22Rv1 (cell line): ENCODE results near the gene TMUB2.
A peak's percentile ranks its signal among the peaks of the same experiment; 100 is the strongest.

Experiments used
- H3K27ac ChIP-seq: fragments of 450-650 bp; 2 replicates; pipeline ENCODE4 v1.5.1; 2017
- ZFX ChIP-seq: fragments of 450-650 bp; IDR thresholded peaks from 2 replicates; pipeline ENCODE4 v1.6.1; 2017; ENCODE audit warnings: antibody characterized with exemption, borderline replicate concordance
- TF ChIP-seq, protein P1 (sequence below): fragments of 450-650 bp; IDR thresholded peaks from 2 replicates; pipeline ENCODE4 v1.5.1; 2017; ENCODE audit warnings: mild to moderate bottlenecking

TMUB2 gene

DNA sequence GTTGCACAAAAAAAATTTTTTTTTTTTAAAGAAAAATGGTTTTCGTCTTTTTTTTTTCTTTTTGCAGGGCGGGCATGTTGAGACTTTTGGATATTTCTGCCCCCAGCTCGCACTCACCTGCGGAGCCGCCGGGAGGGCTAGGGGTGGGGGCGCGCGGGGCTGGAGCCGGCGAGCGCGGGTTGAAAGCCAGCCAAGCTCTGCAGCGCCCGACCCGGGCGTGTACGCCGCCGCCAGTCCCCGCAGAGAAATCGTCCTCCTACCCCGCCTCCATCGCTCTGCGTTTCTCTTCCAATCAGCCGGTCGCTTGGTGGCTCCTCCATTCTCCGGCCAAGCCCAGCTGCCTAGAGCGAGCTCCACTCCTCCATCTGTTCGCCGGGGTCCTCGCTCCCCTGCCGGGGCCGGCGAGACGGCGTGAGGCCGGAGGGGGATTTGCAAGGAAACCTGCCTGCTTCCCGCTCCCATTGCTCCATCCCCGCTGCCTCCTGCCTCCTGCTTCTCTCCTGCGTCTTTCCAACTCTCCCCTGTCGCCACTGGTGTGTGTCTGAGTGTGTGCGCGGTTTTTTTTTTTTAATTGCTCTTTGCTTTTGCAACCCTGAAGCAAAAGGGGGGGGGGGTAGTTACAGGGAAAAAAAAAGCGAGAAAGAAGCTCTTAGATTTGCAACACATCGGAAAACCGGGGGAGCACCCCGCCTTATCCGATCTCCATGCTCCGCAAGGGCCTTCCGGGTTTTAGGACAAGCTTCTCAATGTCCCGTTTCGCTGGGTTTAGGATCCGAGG, 34.5 kb downstream of the TMUB2 start:
- peak overlapping the region; percentile 100 for H3K27ac ChIP-seq
- TF ChIP-seq, protein P1, sequence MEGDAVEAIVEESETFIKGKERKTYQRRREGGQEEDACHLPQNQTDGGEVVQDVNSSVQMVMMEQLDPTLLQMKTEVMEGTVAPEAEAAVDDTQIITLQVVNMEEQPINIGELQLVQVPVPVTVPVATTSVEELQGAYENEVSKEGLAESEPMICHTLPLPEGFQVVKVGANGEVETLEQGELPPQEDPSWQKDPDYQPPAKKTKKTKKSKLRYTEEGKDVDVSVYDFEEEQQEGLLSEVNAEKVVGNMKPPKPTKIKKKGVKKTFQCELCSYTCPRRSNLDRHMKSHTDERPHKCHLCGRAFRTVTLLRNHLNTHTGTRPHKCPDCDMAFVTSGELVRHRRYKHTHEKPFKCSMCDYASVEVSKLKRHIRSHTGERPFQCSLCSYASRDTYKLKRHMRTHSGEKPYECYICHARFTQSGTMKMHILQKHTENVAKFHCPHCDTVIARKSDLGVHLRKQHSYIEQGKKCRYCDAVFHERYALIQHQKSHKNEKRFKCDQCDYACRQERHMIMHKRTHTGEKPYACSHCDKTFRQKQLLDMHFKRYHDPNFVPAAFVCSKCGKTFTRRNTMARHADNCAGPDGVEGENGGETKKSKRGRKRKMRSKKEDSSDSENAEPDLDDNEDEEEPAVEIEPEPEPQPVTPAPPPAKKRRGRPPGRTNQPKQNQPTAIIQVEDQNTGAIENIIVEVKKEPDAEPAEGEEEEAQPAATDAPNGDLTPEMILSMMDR = no peak; the same call in 1 of the 2 replicates
- no peak for TF ChIP-seq ZFX

DNA sequence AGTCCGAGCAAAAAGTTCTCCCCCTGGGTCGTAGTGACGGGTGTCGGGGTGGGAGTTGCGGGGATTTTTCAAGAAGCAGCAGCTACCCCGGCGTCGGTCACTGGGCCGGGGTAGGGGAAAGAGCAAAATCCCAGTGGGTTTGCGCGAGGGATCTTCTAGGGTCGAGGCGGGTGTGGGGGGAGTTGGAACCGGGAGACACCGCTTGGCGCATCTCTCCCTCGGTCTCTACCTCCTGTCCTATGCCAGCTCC, 35.0 kb downstream of the TMUB2 start:
- peak overlapping the region; percentile 100 for H3K27ac ChIP-seq
- TF ChIP-seq ZFX = no peak
- TF ChIP-seq, protein P1 = no peak

DNA sequence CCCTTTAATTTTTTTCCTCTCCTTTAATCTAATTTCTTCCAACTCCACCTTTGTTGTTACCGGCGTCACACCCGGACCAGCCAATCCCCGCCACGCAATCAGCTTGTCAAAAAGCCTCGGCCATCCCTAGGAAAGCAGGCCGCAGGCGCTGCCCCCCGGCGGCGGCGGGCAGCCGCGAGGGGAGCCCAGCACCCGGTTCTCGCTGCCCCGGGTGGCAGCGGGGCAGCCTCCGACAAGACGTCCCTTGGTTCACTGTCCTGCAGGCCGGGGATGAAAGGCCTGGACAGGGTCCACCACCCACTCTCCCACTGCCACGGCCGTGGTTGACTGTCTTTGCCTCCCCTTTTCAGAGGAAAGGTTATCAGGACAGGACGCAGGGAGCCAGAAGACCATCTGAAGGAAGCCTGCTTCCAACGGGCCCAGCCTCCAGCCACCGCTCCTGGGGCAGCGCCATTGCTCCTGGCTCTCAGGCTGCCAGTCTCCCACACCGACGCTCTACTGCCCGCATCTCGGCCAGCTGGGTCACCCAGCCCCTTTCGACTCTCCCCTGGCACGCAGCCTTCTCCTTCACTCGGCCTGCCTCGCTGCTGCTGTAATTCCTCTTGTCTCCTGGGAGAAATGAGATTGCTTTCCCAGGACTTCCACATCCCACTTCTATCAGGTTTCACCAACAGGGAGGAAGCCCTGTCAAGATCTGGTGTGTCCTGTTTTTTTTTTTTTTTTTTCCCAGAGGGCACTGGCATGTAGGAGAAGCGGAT, 35.5 kb downstream of the TMUB2 start:
- peak overlapping the region; percentile 100 for H3K27ac ChIP-seq
- TF ChIP-seq, protein P1 = 0 out of 2 replicates have a peak, but pooled peaks have one; percentile 12
- TF ChIP-seq ZFX = no peak

DNA sequence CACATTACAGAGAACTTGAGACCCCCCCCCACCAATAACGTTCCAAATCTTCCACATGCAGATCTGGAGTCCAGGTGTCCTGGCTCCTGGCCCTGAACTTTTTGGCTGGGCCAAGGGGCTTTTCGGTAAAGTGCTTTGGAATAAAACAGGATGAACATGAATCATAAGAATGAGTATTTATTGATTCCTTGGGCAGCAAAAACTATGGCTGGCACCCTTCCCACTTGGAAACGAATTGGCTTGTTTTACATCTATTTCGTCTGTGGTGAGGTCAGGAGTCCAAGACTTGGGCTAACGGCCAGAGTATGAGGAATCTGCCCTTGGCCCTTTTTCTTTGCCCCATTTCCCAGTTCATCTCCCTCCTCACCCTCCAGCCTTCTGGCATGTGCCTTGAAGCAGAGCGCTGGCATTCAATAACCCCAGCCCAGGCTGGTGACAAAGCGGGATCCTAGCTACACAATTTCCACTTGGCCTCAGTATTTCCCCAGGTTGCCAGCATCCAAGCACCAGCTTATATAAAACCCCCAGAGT, 36.8 kb downstream of the TMUB2 start:
- TF ChIP-seq, protein P1 = no peak
- no peak for TF ChIP-seq ZFX
- peak overlapping the region; percentile 100 for H3K27ac ChIP-seq

DNA sequence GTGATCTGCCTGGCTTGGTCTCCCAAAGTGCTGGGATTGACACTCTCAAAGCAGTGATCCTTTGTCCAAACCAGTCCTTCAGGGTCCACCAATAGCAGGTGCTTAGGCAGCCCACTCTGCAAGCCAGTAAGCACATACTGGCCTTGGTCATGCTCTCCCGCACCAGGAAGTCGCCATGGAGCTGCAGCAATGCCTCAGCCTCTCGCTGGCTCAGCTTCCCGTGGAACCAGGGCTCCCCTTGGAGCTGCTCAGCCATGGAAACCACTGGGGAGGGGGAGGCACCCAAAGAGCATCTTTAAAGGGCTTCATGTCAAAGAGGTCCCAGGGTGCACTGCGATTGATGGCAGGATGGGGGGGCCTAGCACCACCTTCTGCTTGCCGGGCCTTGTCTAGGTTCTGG, 42.3 kb downstream of the TMUB2 start:
- no peak for TF ChIP-seq ZFX
- TF ChIP-seq, protein P1 = no peak
- no peak overlapping the region for H3K27ac ChIP-seq

DNA sequence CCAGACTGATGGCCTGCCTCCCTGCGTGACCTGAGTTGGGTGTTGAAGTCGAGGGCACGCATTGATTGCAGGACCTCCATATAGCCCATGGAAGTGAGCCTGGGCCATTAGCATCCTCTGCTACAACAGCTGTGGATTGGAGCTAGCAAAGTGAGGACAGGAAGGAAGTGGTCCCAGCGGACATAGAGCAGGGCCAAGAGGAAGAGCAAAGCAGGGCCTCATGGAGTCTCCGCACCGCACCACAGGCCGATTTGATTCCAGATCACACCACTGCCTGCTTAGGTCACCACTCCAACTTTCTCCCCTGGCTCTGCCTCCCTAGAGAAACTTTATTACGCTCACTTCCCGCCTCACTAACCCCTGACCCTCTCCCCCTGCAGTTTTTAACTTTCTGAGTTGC, 43.4 kb downstream of the TMUB2 start:
- TF ChIP-seq, protein P1 = no peak
- no peak for TF ChIP-seq ZFX
- H3K27ac ChIP-seq = no peak overlapping the region

DNA sequence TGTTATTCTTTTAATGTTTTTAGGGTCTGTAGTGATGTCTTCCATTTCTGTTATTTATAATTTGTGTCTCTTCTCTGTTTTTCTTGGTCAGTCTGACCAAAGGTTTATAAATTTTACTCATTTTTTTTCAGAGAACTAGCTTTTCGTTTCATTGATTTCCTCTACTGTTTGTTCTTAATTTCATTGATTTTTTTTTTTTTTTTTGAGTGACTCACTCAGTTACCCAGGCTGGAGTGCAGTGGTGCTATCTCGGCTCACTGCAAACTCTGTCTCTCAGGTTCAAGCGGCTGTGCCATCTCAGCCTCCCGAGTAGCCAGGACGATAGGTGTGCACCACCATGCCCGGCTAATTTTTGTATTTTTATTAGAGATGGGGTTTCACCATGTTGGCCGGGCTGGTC, 45.3 kb downstream of the TMUB2 start:
- no peak for TF ChIP-seq ZFX
- TF ChIP-seq, protein P1 = no peak
- H3K27ac ChIP-seq = no peak overlapping the region
